Activated B cell treated with CpG ODN at 0.5 μM for 24 hours (primary cell): ENCODE data around the gene CFAP299. TPM values are rescaled to one million over a fixed set of nuclear protein-coding genes. Genes with fewer than 3 reads are reported as not detected.

Experiments used
- ATAC-seq: fragments of 200-7000 bp; cut with Tn5 transposase; one replicate; pipeline ENCODE4 v1.10.0; 2021; ENCODE audit warnings: low read depth, mild to moderate bottlenecking, moderate library complexity
- CTCF ChIA-PET: fragments of 350-600 bp; sonication (Branson Sonifier 250); formaldehyde crosslinking; loops from one replicate; lab custom pipeline; 2021; ENCODE audit warnings: antibody characterized with exemption; lab: Charles Lee
- POLR2A ChIA-PET: fragments of 350-600 bp; sonication (Branson Sonifier 250); formaldehyde crosslinking; loops from one replicate; lab custom pipeline; 2021; ENCODE audit warnings: antibody characterized with exemption; lab: Charles Lee
- DNase-seq: peaks from one replicate; pipeline ENCODE4 v3.0.0; 2022
- H3K27ac Mint-ChIP-seq: one replicate; pipeline ENCODE4 v1.8.0; 2020; ENCODE audit warnings: mixed read lengths
- H3K27me3 Mint-ChIP-seq: one replicate; pipeline ENCODE4 v1.8.0; 2021; ENCODE audit warnings: mixed read lengths
- H3K36me3 Mint-ChIP-seq: one replicate; pipeline ENCODE4 v1.8.0; 2021; ENCODE audit warnings: low read depth, mixed read lengths
- H3K4me1 Mint-ChIP-seq: one replicate; pipeline ENCODE4 v1.8.0; 2021; ENCODE audit warnings: mixed read lengths
- H3K4me3 Mint-ChIP-seq: one replicate; pipeline ENCODE4 v1.8.0; 2020; ENCODE audit warnings: mild to moderate bottlenecking, mixed read lengths
- H3K9me3 Mint-ChIP-seq: one replicate; pipeline ENCODE4 v1.8.0; 2020; ENCODE audit warnings: mixed read lengths
- CTCF ChIP-seq: fragments of 200-600 bp; IDR thresholded peaks from one replicate; pipeline ENCODE4 v1.8.0; 2022; ENCODE audit warnings: antibody characterized with exemption, mild to moderate bottlenecking
- intact Hi-C: fragments of 100-400 bp; cut with micrococcal nuclease; formaldehyde crosslinking; loops from one replicate; pipeline ENCODE4 v1.15.1; 2024
- total RNA-seq: library from RNA; stranded (reverse); gene quantifications from 2 replicates; pipeline ENCODE4 v1.2.3, GENCODE V29; 2022

Gene CFAP299
- total RNA-seq, 1 donor from 2014 or later: not detected

DNA sequence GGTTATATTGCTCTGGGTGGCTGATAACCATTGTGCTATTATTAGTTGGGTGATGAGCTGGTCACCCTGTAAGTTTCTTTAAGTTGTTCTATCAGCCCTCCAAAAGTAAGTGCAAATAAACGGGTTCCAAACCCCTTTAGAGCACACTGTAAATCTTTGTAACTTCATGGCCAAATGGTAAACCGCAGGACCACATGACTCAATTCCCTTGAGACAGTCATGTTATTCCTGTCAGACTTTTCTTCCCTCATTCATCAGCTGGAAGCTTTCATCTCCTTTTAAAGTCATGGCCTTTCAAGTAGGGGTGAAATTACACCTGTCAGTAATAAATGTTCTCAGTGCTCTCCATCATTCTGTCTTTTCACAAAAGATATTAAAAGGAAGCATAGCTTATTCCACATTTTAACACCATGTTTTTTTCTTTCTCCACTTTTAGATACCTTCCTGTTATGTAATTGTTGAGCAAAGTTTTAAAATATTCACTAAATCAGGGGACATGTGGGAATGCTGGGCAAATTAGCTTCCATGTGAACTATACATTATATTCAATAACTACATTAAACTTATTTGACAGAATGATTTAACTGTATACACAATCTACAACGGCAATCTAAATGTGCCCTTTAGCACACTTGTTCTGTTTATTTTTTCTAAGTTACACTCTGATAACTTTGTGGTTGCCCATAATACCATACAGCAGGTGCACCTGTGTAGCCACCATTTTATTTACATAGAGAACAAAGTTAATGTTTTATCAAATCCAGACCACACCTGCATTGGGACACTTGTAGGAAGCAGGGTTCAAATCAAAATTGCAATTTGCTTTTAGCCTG is 275.5 kb downstream of the CFAP299 start:
- peaks cover 40% of the 10 kb centered on the region for H3K4me1 Mint-ChIP-seq
- CTCF ChIA-PET: no interaction called here

DNA sequence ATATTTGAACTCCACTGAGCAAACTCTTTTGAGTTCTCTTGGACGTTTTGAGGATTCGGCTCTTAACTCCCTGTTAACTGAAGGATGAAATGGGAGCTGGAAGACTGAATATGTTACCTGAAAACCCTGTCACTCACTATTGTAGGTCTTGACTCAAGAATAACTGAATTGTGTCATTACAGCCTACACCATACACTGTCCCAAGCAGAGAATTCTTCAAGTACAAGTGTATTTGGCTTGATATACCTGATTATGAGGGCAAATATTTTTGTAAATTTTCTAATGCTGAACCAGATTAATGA is 276.1 kb downstream of the CFAP299 start:
- no peak for ATAC-seq
- POLR2A ChIA-PET: no interaction called here
- H3K4me3 Mint-ChIP-seq: no peak overlapping the region

More for the DNA sequence above, 275.5 kb downstream of the CFAP299 start:
- Mint-ChIP-seq H3K27ac (peak overlapping the region; percentile 79), H3K4me3 (peak overlapping the region; percentile 52), H3K36me3 (no peaks in the 10 kb centered on the region), H3K9me3 (no peaks in the 10 kb centered on the region), H3K27me3 (no peaks in the 10 kb centered on the region)
- ATAC-seq: peak; percentile 76
- intact Hi-C loops: loop anchor here (2.0 kb wide), 2 partner anchors 70 to 266 kb away; no protein-coding TSS in a partner anchor
- DNase-seq: peak; percentile 15
- POLR2A ChIA-PET: interaction anchor here (0.6 kb wide), 1 partner anchor 17 kb away, joined by 3 read pairs; no protein-coding TSS in a partner anchor
- TF ChIP-seq CTCF: no peak

DNA sequence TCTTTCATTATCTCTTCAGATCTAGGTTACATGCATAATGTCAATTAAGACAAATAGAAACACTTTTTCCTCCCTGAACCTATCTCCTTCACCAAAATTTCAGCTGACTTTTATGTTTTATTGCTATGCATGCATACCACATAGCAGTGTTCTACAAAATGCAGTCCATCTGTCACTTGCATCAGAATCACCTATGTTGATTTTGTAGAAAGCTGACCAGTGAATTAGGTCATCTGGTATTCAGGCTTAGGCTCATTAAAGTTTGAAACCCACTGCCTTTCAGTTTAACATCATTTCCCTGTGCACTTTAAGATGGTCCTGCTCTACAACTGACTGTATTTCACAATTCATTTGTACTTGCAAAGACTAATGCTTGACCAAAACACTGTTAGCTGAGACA is 277.9 kb downstream of the CFAP299 start:
- H3K36me3 Mint-ChIP-seq: no peaks in the 10 kb centered on the region
- H3K27ac Mint-ChIP-seq: no peak overlapping the region
- DNase-seq (no peak), ATAC-seq (no peak)
- H3K9me3 Mint-ChIP-seq: no peaks in the 10 kb centered on the region
- TF ChIP-seq CTCF: no peak
- intact Hi-C loops: no loop called here
- POLR2A ChIA-PET: no interaction called here
- no peaks in the 10 kb centered on the region for H3K27me3 Mint-ChIP-seq
- CTCF ChIA-PET: no interaction called here
- H3K4me1 Mint-ChIP-seq: peaks cover 36% of the 10 kb centered on the region
- H3K4me3 Mint-ChIP-seq: no peak overlapping the region

More for the DNA sequence above, 276.1 kb downstream of the CFAP299 start:
- intact Hi-C loops: loop anchor here (2.0 kb wide), 2 partner anchors 71 to 265 kb away; no protein-coding TSS in a partner anchor
- Mint-ChIP-seq H3K9me3 (no peaks in the 10 kb centered on the region), H3K27ac (peak overlapping the region; percentile 41), H3K36me3 (no peaks in the 10 kb centered on the region), H3K27me3 (no peaks in the 10 kb centered on the region), H3K4me1 (peaks cover 40% of the 10 kb centered on the region)
- TF ChIP-seq CTCF: no peak
- CTCF ChIA-PET: no interaction called here
- DNase-seq: no peak

- ATAC-seq: no peak
- CTCF ChIA-PET: interaction anchor here (1.4 to 1.6 kb wide), 2 partner anchors 376 to 426 kb away, joined by 4 to 9 read pairs; no protein-coding TSS in a partner anchor
Measured at GRCh38 chr4:80614319-80614718, 278.8 kb downstream of the CFAP299 start.

More at GRCh38 chr4:80614319-80614718, 278.8 kb downstream of the CFAP299 start:
- no peak for TF ChIP-seq CTCF
- H3K27ac Mint-ChIP-seq: no peak overlapping the region
- DNase-seq: no peak
- intact Hi-C loops: no loop called here
- H3K36me3 Mint-ChIP-seq: no peaks in the 10 kb centered on the region
- peaks cover 34% of the 10 kb centered on the region for H3K4me1 Mint-ChIP-seq
- POLR2A ChIA-PET: no interaction called here
- H3K9me3 Mint-ChIP-seq: no peaks in the 10 kb centered on the region
- H3K4me3 Mint-ChIP-seq: no peak overlapping the region
- H3K27me3 Mint-ChIP-seq: no peaks in the 10 kb centered on the region
